Fibroblast of lung (primary cell): ENCODE data around the gene NUP210L. TPM values are rescaled to one million over a fixed set of nuclear protein-coding genes. Genes with fewer than 3 reads are reported as not detected.

Source experiments
- DNase-seq, 2 donors: peaks; one replicate each; pipeline versions ENCODE4 v3.0.0 to v3.0.0-alpha.2; 2010; ENCODE audit warnings: low read depth in 2 of 2
- H2AFZ ChIP-seq: 2 replicates; pipeline ENCODE4 v1.5.1; 2012; ENCODE audit warnings: low read length, control low read depth, inconsistent platforms
- H3K27ac ChIP-seq: 2 replicates; pipeline ENCODE4 v1.5.1; 2011; ENCODE audit warnings: low read length, control low read depth; ENCODE audit not compliant: insufficient read depth
- H3K27me3 ChIP-seq: 2 replicates; pipeline ENCODE4 v1.5.1; 2011; ENCODE audit warnings: mild to moderate bottlenecking, low read length; ENCODE audit not compliant: control insufficient read depth, insufficient read depth
- H3K36me3 ChIP-seq: 2 replicates; pipeline ENCODE4 v1.5.1; 2011; ENCODE audit warnings: low read length; ENCODE audit not compliant: control insufficient read depth, insufficient read depth
- H3K4me1 ChIP-seq: 2 replicates; pipeline ENCODE4 v1.5.1; 2011; ENCODE audit warnings: low read length; ENCODE audit not compliant: control insufficient read depth, insufficient read depth; ENCODE audit errors: extremely low read depth
- H3K4me2 ChIP-seq: 2 replicates; pipeline ENCODE4 v1.5.1; 2011; ENCODE audit warnings: low read length, control low read depth; ENCODE audit not compliant: insufficient read depth; ENCODE audit errors: extremely low read depth
- H3K4me3 ChIP-seq, 4 experiments: fragments of 200-600 bp in 1 of 4; sonication (generic) in 1 of 4; replicated peaks in 1 of 4; 2 replicates each; pipeline ENCODE4 v1.5.1; 2011 to 2016; ENCODE audit warnings: low read length in 4 of 4, low read depth in 3 of 4, mild to moderate bottlenecking in 3 of 4, control low read depth in 2 of 4, inconsistent platforms in 1 of 4, mixed read lengths in 1 of 4; ENCODE audit not compliant: insufficient read depth in 1 of 4; ENCODE audit errors: control extremely low read depth in 1 of 4
- H3K79me2 ChIP-seq: 2 replicates; pipeline ENCODE4 v1.5.1; 2012; ENCODE audit warnings: mild to moderate bottlenecking, low read length, inconsistent platforms; ENCODE audit not compliant: control insufficient read depth, insufficient read depth
- H3K9ac ChIP-seq: 2 replicates; pipeline ENCODE4 v1.5.1; 2011; ENCODE audit warnings: mild to moderate bottlenecking, low read length, control low read depth; ENCODE audit not compliant: insufficient read depth
- H3K9me3 ChIP-seq: 2 replicates; pipeline ENCODE4 v1.5.1; 2012; ENCODE audit warnings: low read depth, low read length; ENCODE audit not compliant: control insufficient read depth, insufficient read depth
- H4K20me1 ChIP-seq: 2 replicates; pipeline ENCODE4 v1.5.1; 2011; ENCODE audit warnings: low read length; ENCODE audit not compliant: control insufficient read depth, insufficient read depth; ENCODE audit errors: extremely low read depth
- CTCF ChIP-seq, 2 donors: IDR thresholded peaks in 1 of 2; conservative IDR thresholded peaks in 1 of 2; 1 replicate in 1 of 2; 2 replicates in 1 of 2; pipeline ENCODE4 v1.5.1; 2011 to 2012; ENCODE audit warnings: low read length in 2 of 2, control low read depth in 1 of 2, inconsistent platforms in 1 of 2, low read depth in 1 of 2, mild to moderate bottlenecking in 1 of 2
- EZH2 ChIP-seq: IDR thresholded peaks from 2 replicates; pipeline ENCODE4 v1.5.1; 2012; ENCODE audit warnings: low read length, control low read depth, mild to moderate bottlenecking; ENCODE audit errors: missing control alignments
- polyA plus RNA-seq, 2 donors: library from polyadenylated mRNA; depleted of rRNA in 1 of 2; stranded (reverse) in 1 of 2; unstranded in 1 of 2; fragments of >200 nt; gene quantifications; 2 replicates each; pipeline ENCODE4 v1.2.1, GENCODE V29; 2011 to 2012; ENCODE audit warnings: missing spikeins in 1 of 2
- total RNA-seq: library from RNA; depleted of rRNA; stranded (reverse); fragments of >200 nt; gene quantifications from 2 replicates; pipeline ENCODE4 v1.2.1, GENCODE V29; 2014

NUP210L gene
- total and polyA plus RNA-seq, 2 donors (not counting 1 experiment from before 2014, with no cell fraction given) = 0.08 to 0.17 TPM

- H3K36me3 ChIP-seq = no peaks in the 10 kb centered on the region
- no peak overlapping the region for H3K27ac ChIP-seq
- no peak for DNase-seq
- H3K27me3 ChIP-seq = no peaks in the 10 kb centered on the region
- H3K4me1 ChIP-seq = no peaks in the 10 kb centered on the region
- no peak overlapping the region for H3K9ac ChIP-seq
- no peaks in the 10 kb centered on the region for H3K9me3 ChIP-seq
- TF ChIP-seq CTCF (conservative IDR thresholded peaks at IDR 0.05 in 1 of 2, IDR thresholded peaks at IDR 0.05 in 1 of 2; ENCODE audit: low read depth in 1 of 2, low read length in 2 of 2) (no peak), EZH2 (no peak)
- no peaks in the 10 kb centered on the region for H3K79me2 ChIP-seq
- no peak overlapping the region for H3K4me3 ChIP-seq
- no peaks in the 10 kb centered on the region for H4K20me1 ChIP-seq
- no peak overlapping the region for H2AFZ ChIP-seq
- H3K4me2 ChIP-seq = no peak overlapping the region
Measured at GRCh38 chr1:154097873-154098272, 57.0 kb downstream of the NUP210L start.

GRCh38 chr1:154095456-154096060 is 59.3 kb downstream of the NUP210L start:
- no peak for TF ChIP-seq EZH2
- Histone ChIP-seq H3K9ac (no peak overlapping the region), H2AFZ (no peak overlapping the region)

DNA sequence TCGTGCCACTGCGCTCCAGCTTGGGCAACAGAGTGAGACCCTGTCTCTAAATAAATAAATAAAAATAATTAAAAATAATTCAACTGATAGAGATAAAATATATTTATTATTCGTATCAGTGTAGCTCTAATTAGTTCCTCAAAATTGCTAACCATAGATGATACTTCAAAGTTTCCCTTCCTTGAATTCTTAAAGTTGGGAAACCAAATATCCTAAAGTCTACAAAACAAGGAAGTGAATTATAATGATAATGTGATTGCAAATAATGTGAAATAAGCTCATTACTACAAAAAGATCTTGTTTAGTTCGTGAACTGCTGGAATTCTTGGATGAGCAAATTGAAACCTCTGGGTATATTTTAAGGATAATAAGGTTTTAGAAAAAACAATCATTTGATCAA is 60.5 kb downstream of the NUP210L start:
- Histone ChIP-seq H3K9ac (no peak overlapping the region), H3K27ac (no peak overlapping the region), H3K36me3 (no peaks in the 10 kb centered on the region), H3K9me3 (no peaks in the 10 kb centered on the region), H2AFZ (no peak overlapping the region), H3K4me2 (no peak overlapping the region), H3K4me3 (no peak overlapping the region), H3K4me1 (no peaks in the 10 kb centered on the region), H3K79me2 (no peaks in the 10 kb centered on the region), H3K27me3 (no peaks in the 10 kb centered on the region), H4K20me1 (no peaks in the 10 kb centered on the region)
- DNase-seq = no peak
- TF ChIP-seq CTCF (conservative IDR thresholded peaks at IDR 0.05 in 1 of 2, IDR thresholded peaks at IDR 0.05 in 1 of 2; ENCODE audit: low read depth in 1 of 2, low read length in 2 of 2) (no peak), EZH2 (no peak)

More at GRCh38 chr1:154095456-154096060, 59.3 kb downstream of the NUP210L start:
- no peak overlapping the region for H3K4me2 ChIP-seq
- H3K79me2 ChIP-seq = no peaks in the 10 kb centered on the region
- no peaks in the 10 kb centered on the region for H3K36me3 ChIP-seq
- H3K9me3 ChIP-seq = no peaks in the 10 kb centered on the region
- no peak overlapping the region for H3K27ac ChIP-seq
- no peak for DNase-seq
- H4K20me1 ChIP-seq = no peaks in the 10 kb centered on the region
- no peaks in the 10 kb centered on the region for H3K27me3 ChIP-seq
- H3K4me1 ChIP-seq = no peaks in the 10 kb centered on the region
- H3K4me3 ChIP-seq = no peak overlapping the region
